HG03139 (cell line): ENCODE results near the gene PCP2.
"Not testable (repeated sequence)": the region's sequence is repeated elsewhere in the genome, so short reads cannot be mapped to it uniquely, and the experiment has no call there.

Source experiments
- ATAC-seq: cut with Tn5 transposase; IDR thresholded peaks from one replicate; pipeline ENCODE4 v1.9.1; 2021; ENCODE audit not compliant: unreplicated experiment

Gene PCP2

GRCh38 chr19:7662657-7663056 lies 29.1 kb upstream of the PCP2 start:
- no peak for ATAC-seq

- no peak for ATAC-seq
Observed at GRCh38 chr19:7661744-7662538, 28.4 kb upstream of the PCP2 start.

GRCh38 chr19:7658219-7658686 lies 24.7 kb upstream of the PCP2 start:
- no peak for ATAC-seq

- no peak for ATAC-seq
Observed at GRCh38 chr19:7657131-7657751, 23.7 kb upstream of the PCP2 start.

- no peak for ATAC-seq
Observed at GRCh38 chr19:7655581-7655980, 22.1 kb upstream of the PCP2 start.

GRCh38 chr19:7654401-7654800 lies 20.9 kb upstream of the PCP2 start:
- ATAC-seq: no peak

GRCh38 chr19:7652061-7652641 lies 18.6 kb upstream of the PCP2 start:
- ATAC-seq: no peak

- no peak for ATAC-seq
Observed at GRCh38 chr19:7650148-7650547, 16.6 kb upstream of the PCP2 start.

- no peak for ATAC-seq
Observed at GRCh38 chr19:7648265-7649014, 14.9 kb upstream of the PCP2 start.

GRCh38 chr19:7647156-7647555 lies 13.6 kb upstream of the PCP2 start:
- no peak for ATAC-seq

GRCh38 chr19:7646426-7646700 lies 12.8 kb upstream of the PCP2 start:
- no peak for ATAC-seq

GRCh38 chr19:7645656-7646425 lies 12.3 kb upstream of the PCP2 start:
- no peak for ATAC-seq

- ATAC-seq: no peak
Observed at GRCh38 chr19:7645163-7645562, 11.6 kb upstream of the PCP2 start.

GRCh38 chr19:7644550-7644877 lies 11.0 kb upstream of the PCP2 start:
- no peak for ATAC-seq

GRCh38 chr19:7643629-7644549 lies 10.4 kb upstream of the PCP2 start:
- not testable (repeated sequence) for ATAC-seq

- no peak for ATAC-seq
Observed at GRCh38 chr19:7643031-7643415, 9.5 kb upstream of the PCP2 start.

GRCh38 chr19:7642295-7643030 lies 8.9 kb upstream of the PCP2 start:
- ATAC-seq: no peak

GRCh38 chr19:7641290-7642276 lies 8.1 kb upstream of the PCP2 start:
- no peak for ATAC-seq
